MCF 10A (cell line): ENCODE data around the gene DCHS1. TPM values are rescaled to one million over a fixed set of nuclear protein-coding genes. Genes with fewer than 3 reads are reported as not detected.

Experiments used
- BruUV-seq: library from RNA; stranded (reverse); fragments of 400-500 nt; replicated peaks from 2 replicates; lab custom pipeline; 2021; lab: Mats Ljungman, UMichigan
- CTCF ChIA-PET: fragments of 300-600 bp; sonication (Branson Sonifier 250); formaldehyde crosslinking; extraction: SDS; loops from one replicate; lab custom pipeline; 2021; ENCODE audit warnings: antibody characterized with exemption, inconsistent platforms; lab: Yijun Ruan, JAX
- POLR2A ChIA-PET: fragments of 300-600, 350-650 bp; sonication (Branson Sonifier 250); formaldehyde crosslinking; extraction: SDS; loops from one replicate; lab custom pipeline; 2020; ENCODE audit warnings: antibody characterized with exemption, inconsistent platforms; lab: Yijun Ruan, JAX
- DNase-seq: peaks from one replicate; pipeline ENCODE4 v3.0.0-alpha.2; 2018; ENCODE audit not compliant: unreplicated experiment
- H3K27ac Mint-ChIP-seq: one replicate; pipeline ENCODE4 v1.8.0; 2022; ENCODE audit warnings: mild to moderate bottlenecking, low read depth, mixed read lengths; ENCODE audit not compliant: unreplicated experiment
- H3K27me3 Mint-ChIP-seq: one replicate; pipeline ENCODE4 v1.8.0; 2022; ENCODE audit warnings: mixed read lengths; ENCODE audit not compliant: insufficient read depth, unreplicated experiment
- H3K36me3 Mint-ChIP-seq: one replicate; pipeline ENCODE4 v1.8.0; 2022; ENCODE audit warnings: mild to moderate bottlenecking, moderate library complexity, mixed read lengths; ENCODE audit not compliant: insufficient read depth, unreplicated experiment
- H3K4me1 Mint-ChIP-seq: one replicate; pipeline ENCODE4 v1.8.0; 2022; ENCODE audit warnings: mixed read lengths; ENCODE audit not compliant: insufficient read depth, unreplicated experiment
- H3K4me3 Mint-ChIP-seq: one replicate; pipeline ENCODE4 v1.8.0; 2022; ENCODE audit warnings: mild to moderate bottlenecking, moderate library complexity, mixed read lengths; ENCODE audit not compliant: unreplicated experiment
- H3K9me3 Mint-ChIP-seq: one replicate; pipeline ENCODE4 v1.8.0; 2022; ENCODE audit warnings: mixed read lengths; ENCODE audit not compliant: unreplicated experiment
- CTCF ChIP-seq: fragments of 200-600 bp; IDR thresholded peaks from one replicate; pipeline ENCODE4 v1.8.0; 2022; ENCODE audit warnings: antibody characterized with exemption, mild to moderate bottlenecking; ENCODE audit not compliant: unreplicated experiment
- intact Hi-C: fragments of 100-400 bp; cut with micrococcal nuclease; formaldehyde crosslinking; loops from 2 replicates; pipeline ENCODE4 v1.14.1; 2022
- total RNA-seq: library from RNA; stranded (reverse); gene quantifications from 2 replicates; pipeline ENCODE4 v1.2.3, GENCODE V29; 2022

The DCHS1 gene
- total RNA-seq, 1 experiment from 2014 or later: 0.19 TPM

- Mint-ChIP-seq H3K4me1 (no peaks in the 10 kb centered on the region), H3K9me3 (no peaks in the 10 kb centered on the region), H3K4me3 (no peak overlapping the region), H3K27me3 (peaks cover 13% of the 10 kb centered on the region), H3K27ac (no peak overlapping the region), H3K36me3 (no peaks in the 10 kb centered on the region)
- CTCF ChIA-PET: interaction anchor here (0.6 to 0.7 kb wide), 2 partner anchors 38 to 205 kb away, joined by 3 to 4 read pairs; no protein-coding TSS in a partner anchor
- POLR2A ChIA-PET: no interaction called here
- DNase-seq: no peak
- intact Hi-C loops: no loop called here
- no peak for TF ChIP-seq CTCF
- BruUV-seq: no TSS peak
Measured at GRCh38 chr11:6664551-6664950, 8.9 kb upstream of the DCHS1 start.

- Mint-ChIP-seq H3K27me3 (peaks cover 13% of the 10 kb centered on the region), H3K4me3 (no peak overlapping the region), H3K4me1 (no peaks in the 10 kb centered on the region), H3K36me3 (no peaks in the 10 kb centered on the region), H3K27ac (no peak overlapping the region), H3K9me3 (no peaks in the 10 kb centered on the region)
- BruUV-seq: no TSS peak
- CTCF ChIA-PET: interaction anchor here (0.6 to 0.7 kb wide), 2 partner anchors 39 to 205 kb away, joined by 3 to 4 read pairs; no protein-coding TSS in a partner anchor
- TF ChIP-seq CTCF: no peak
- no peak for DNase-seq
- intact Hi-C loops: no loop called here
- POLR2A ChIA-PET: no interaction called here
Measured at GRCh38 chr11:6663794-6664469, 8.3 kb upstream of the DCHS1 start.

GRCh38 chr11:6660712-6661111 lies 5.1 kb upstream of the DCHS1 start:
- DNase-seq: no peak
- TF ChIP-seq CTCF: no peak
- Mint-ChIP-seq H3K27me3 (peaks cover 16% of the 10 kb centered on the region), H3K9me3 (no peaks in the 10 kb centered on the region), H3K36me3 (no peaks in the 10 kb centered on the region), H3K4me3 (no peak overlapping the region), H3K4me1 (no peaks in the 10 kb centered on the region), H3K27ac (no peak overlapping the region)
- CTCF ChIA-PET: no interaction called here
- no TSS peak for BruUV-seq
- POLR2A ChIA-PET: interaction anchor here (0.6 to 1.0 kb wide), 2 partner anchors 22 to 148 kb away, joined by 3 read pairs; partner anchors contain the start of gene MRPL17
- intact Hi-C loops: no loop called here

GRCh38 chr11:6658647-6659046 lies 3.0 kb upstream of the DCHS1 start:
- Mint-ChIP-seq H3K4me3 (no peak overlapping the region), H3K4me1 (no peaks in the 10 kb centered on the region), H3K27ac (no peak overlapping the region), H3K9me3 (no peaks in the 10 kb centered on the region), H3K36me3 (no peaks in the 10 kb centered on the region), H3K27me3 (peaks cover 19% of the 10 kb centered on the region)
- TF ChIP-seq CTCF: no peak
- BruUV-seq: no TSS peak
- no peak for DNase-seq
- ChIA-PET POLR2A (no interaction called here), CTCF (interaction anchor here (0.5 to 1.3 kb wide), 5 partner anchors 9 to 1080 kb away, joined by 3 to 4 read pairs (median 3); no protein-coding TSS in a partner anchor)
- intact Hi-C loops: no loop called here
